K562 (cell line): ENCODE measurements around the gene ACADVL. TPM values are rescaled to one million over a fixed set of nuclear protein-coding genes. Genes with fewer than 3 reads are reported as not detected.

Experiments
- BCLAF1 ChIP-seq, 2 experiments: fragments of 450-650 bp in 1 of 2; IDR thresholded peaks; 2 replicates each; pipeline ENCODE4 v1.6.1; 2011 to 2017; ENCODE audit warnings: low read depth in 2 of 2, antibody characterized with exemption in 1 of 2, borderline replicate concordance in 1 of 2, low read length in 1 of 2, mild to moderate bottlenecking in 1 of 2, mixed read lengths in 1 of 2; ENCODE audit not compliant: control insufficient read depth in 1 of 2
- CBFB ChIP-seq: sonication (generic); formaldehyde crosslinking; IDR thresholded peaks from 2 replicates; pipeline ENCODE4 v1.4.0; 2020; ENCODE audit warnings: mild to moderate bottlenecking, missing genetic modification reagents
- CCNT2 ChIP-seq: IDR thresholded peaks from 2 replicates; pipeline ENCODE4 v1.6.1; 2011; ENCODE audit warnings: borderline replicate concordance, low read depth, mild to moderate bottlenecking, moderate library complexity, mixed read lengths, low read length; ENCODE audit not compliant: insufficient read length; ENCODE audit errors: extremely low read depth
- CHCHD3 ChIP-seq: fragments of 250-450 bp; sonication (Bioruptor Pico); IDR thresholded peaks from 2 replicates; pipeline ENCODE4 v2.1.2; 2022; ENCODE audit warnings: mild to moderate bottlenecking
- DIDO1 ChIP-seq: fragments of 450-650 bp; IDR thresholded peaks from 2 replicates; pipeline ENCODE4 v1.6.1; 2016; ENCODE audit warnings: low read depth, missing biosample characterization, missing genetic modification characterization
- NFE2 ChIP-seq: IDR thresholded peaks from 2 replicates; pipeline ENCODE4 v1.6.1; 2014; ENCODE audit warnings: antibody characterized with exemption, low read depth
- PML ChIP-seq: IDR thresholded peaks from 2 replicates; pipeline ENCODE4 v1.6.1; 2012; ENCODE audit warnings: low read length, inconsistent platforms
- SREBF1 ChIP-seq: fragments of 150-350 bp; IDR thresholded peaks from 2 replicates; pipeline ENCODE4 v1.6.1; 2014; ENCODE audit warnings: antibody characterized with exemption, low read depth, low read length, borderline replicate concordance
- THRAP3 ChIP-seq: fragments of 450-650 bp; IDR thresholded peaks from 2 replicates; pipeline ENCODE4 v1.6.1; 2016; ENCODE audit warnings: mild to moderate bottlenecking, inconsistent platforms, borderline replicate concordance
- YY1 ChIP-seq, 3 experiments: IDR thresholded peaks; 2 replicates each; pipeline ENCODE4 v1.6.1; 2011; ENCODE audit warnings: low read length in 2 of 3, mild to moderate bottlenecking in 2 of 3, moderate library complexity in 2 of 3, borderline replicate concordance in 1 of 3, control low read depth in 1 of 3, low read depth in 1 of 3; ENCODE audit not compliant: insufficient read depth in 3 of 3, insufficient replicate concordance in 2 of 3, control insufficient read depth in 1 of 3, insufficient read length in 1 of 3; ENCODE audit errors: extremely low read depth in 1 of 3
- ZBTB1 ChIP-seq: sonication (generic); formaldehyde crosslinking; IDR thresholded peaks from 2 replicates; pipeline ENCODE4 v1.8.1; 2023; ENCODE audit warnings: missing genetic modification reagents, low read depth, mild to moderate bottlenecking, borderline replicate concordance
- ZBTB17 ChIP-seq: fragments of 450-650 bp; formaldehyde crosslinking; IDR thresholded peaks from 2 replicates; pipeline ENCODE4 v1.4.0; 2020; ENCODE audit warnings: mild to moderate bottlenecking
- ZNF140 ChIP-seq: fragments of 250-450 bp; sonication (Bioruptor Pico); IDR thresholded peaks from 2 replicates; pipeline ENCODE4 v1.8.0; 2021; ENCODE audit warnings: moderate library complexity, mild to moderate bottlenecking, inconsistent platforms
- polyA plus RNA-seq, 8 experiments: library from polyadenylated mRNA; depleted of rRNA in 4 of 8; stranded (reverse) in 5 of 8; unstranded in 3 of 8; fragments of >200 nt; fragmentation: Nextera tagmentation in 2 of 8; fragmentation: Illumina TruSeq in 1 of 8; extraction: Ambion mirVana in 2 of 8; extraction: Trizol in 1 of 8; gene quantifications; 2 replicates each; pipeline versions ENCODE4 v1.2.1 to v1.2.3, GENCODE V29; 2011 to 2014; ENCODE audit warnings: inconsistent platforms in 1 of 8, missing spikeins in 1 of 8
- total RNA-seq, 7 experiments: library from RNA; depleted of rRNA in 6 of 7; stranded (reverse); fragments of >200 nt in 6 of 7; fragmentation: Illumina TruSeq in 2 of 7; extraction: Trizol in 2 of 7; gene quantifications; 2 replicates each; pipeline versions ENCODE4 v1.2.1 to v1.2.3, GENCODE V29; 2011 to 2021; ENCODE audit warnings: low replicate concordance in 1 of 7
- TF ChIP-seq, protein P1 (sequence below): fragments of 450-650 bp; IDR thresholded peaks from 2 replicates; pipeline ENCODE4 v1.6.1; 2016; ENCODE audit warnings: borderline replicate concordance
- TF ChIP-seq, protein P2 (sequence below): fragments of 250-450 bp; sonication (Bioruptor Pico); IDR thresholded peaks from 2 replicates; pipeline ENCODE4 v1.5.0; 2020; ENCODE audit warnings: mild to moderate bottlenecking, borderline replicate concordance
- TF ChIP-seq, protein P3 (sequence below), 2 experiments: fragments of 450-650 bp; conservative IDR thresholded peaks; 2 replicates each; pipeline ENCODE4 v1.6.1; 2017; ENCODE audit warnings: mild to moderate bottlenecking in 2 of 2, moderate library complexity in 2 of 2

ACADVL gene
- total and polyA plus RNA-seq, 9 of the 15 experiments (the other 6 are each of a cell fraction or from before 2014, with no cell fraction given): 25.5 to 449 (median 214) TPM

- TF ChIP-seq BCLAF1 (IDR thresholded peaks at IDR 0.05; ENCODE audit: borderline replicate concordance in 1 of 2, control insufficient read depth in 1 of 2, low read depth in 2 of 2, low read length in 1 of 2): no peak
- no peak for TF ChIP-seq ZBTB1 (CRISPR knock-in tag)
- TF ChIP-seq SREBF1: peak; percentile 88; the same call in 1 of the 2 replicates
- TF ChIP-seq THRAP3: peak; percentile 85; the same call in 1 of the 2 replicates
- peak; percentile 85 for TF ChIP-seq ZBTB17 (CRISPR knock-in tag)
- TF ChIP-seq, protein P1, sequence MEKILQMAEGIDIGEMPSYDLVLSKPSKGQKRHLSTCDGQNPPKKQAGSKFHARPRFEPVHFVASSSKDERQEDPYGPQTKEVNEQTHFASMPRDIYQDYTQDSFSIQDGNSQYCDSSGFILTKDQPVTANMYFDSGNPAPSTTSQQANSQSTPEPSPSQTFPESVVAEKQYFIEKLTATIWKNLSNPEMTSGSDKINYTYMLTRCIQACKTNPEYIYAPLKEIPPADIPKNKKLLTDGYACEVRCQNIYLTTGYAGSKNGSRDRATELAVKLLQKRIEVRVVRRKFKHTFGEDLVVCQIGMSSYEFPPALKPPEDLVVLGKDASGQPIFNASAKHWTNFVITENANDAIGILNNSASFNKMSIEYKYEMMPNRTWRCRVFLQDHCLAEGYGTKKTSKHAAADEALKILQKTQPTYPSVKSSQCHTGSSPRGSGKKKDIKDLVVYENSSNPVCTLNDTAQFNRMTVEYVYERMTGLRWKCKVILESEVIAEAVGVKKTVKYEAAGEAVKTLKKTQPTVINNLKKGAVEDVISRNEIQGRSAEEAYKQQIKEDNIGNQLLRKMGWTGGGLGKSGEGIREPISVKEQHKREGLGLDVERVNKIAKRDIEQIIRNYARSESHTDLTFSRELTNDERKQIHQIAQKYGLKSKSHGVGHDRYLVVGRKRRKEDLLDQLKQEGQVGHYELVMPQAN: peak; percentile 86
- TF ChIP-seq PML: peak; percentile 56; the same call in 1 of the 2 replicates
- no peak for TF ChIP-seq CBFB (CRISPR knock-in tag)
- TF ChIP-seq ZNF140 (CRISPR knock-in tag): no peak
- TF ChIP-seq, protein P2, sequence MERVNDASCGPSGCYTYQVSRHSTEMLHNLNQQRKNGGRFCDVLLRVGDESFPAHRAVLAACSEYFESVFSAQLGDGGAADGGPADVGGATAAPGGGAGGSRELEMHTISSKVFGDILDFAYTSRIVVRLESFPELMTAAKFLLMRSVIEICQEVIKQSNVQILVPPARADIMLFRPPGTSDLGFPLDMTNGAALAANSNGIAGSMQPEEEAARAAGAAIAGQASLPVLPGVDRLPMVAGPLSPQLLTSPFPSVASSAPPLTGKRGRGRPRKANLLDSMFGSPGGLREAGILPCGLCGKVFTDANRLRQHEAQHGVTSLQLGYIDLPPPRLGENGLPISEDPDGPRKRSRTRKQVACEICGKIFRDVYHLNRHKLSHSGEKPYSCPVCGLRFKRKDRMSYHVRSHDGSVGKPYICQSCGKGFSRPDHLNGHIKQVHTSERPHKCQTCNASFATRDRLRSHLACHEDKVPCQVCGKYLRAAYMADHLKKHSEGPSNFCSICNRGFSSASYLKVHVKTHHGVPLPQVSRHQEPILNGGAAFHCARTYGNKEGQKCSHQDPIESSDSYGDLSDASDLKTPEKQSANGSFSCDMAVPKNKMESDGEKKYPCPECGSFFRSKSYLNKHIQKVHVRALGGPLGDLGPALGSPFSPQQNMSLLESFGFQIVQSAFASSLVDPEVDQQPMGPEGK: 0 out of 2 replicates have a peak, but pooled peaks have one; percentile 46
- TF ChIP-seq, protein P3, sequence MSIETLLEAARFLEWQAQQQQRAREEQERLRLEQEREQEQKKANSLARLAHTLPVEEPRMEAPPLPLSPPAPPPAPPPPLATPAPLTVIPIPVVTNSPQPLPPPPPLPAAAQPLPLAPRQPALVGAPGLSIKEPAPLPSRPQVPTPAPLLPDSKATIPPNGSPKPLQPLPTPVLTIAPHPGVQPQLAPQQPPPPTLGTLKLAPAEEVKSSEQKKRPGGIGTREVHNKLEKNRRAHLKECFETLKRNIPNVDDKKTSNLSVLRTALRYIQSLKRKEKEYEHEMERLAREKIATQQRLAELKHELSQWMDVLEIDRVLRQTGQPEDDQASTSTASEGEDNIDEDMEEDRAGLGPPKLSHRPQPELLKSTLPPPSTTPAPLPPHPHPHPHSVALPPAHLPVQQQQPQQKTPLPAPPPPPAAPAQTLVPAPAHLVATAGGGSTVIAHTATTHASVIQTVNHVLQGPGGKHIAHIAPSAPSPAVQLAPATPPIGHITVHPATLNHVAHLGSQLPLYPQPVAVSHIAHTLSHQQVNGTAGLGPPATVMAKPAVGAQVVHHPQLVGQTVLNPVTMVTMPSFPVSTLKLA (conservative IDR thresholded peaks at IDR 0.05): peak; percentile 89 to 94
- peak; percentile 86 for TF ChIP-seq CCNT2
- TF ChIP-seq DIDO1 (tag): peak; percentile 58; the same call in 1 of the 2 replicates
- TF ChIP-seq CHCHD3 (CRISPR knock-in tag): 0 out of 2 replicates have a peak, but pooled peaks have one; percentile 68
- no peak for TF ChIP-seq NFE2
- peak in 1 of 3 experiments; percentile 66 for TF ChIP-seq YY1 (IDR thresholded peaks at IDR 0.05; ENCODE audit: borderline replicate concordance in 1 of 3, control insufficient read depth in 1 of 3, extremely low read depth in 1 of 3, insufficient read depth in 3 of 3, insufficient read length in 1 of 3, insufficient replicate concordance in 2 of 3, low read depth in 1 of 3, low read length in 2 of 3)
Observed at GRCh38 chr17:7234083-7234951, 14.6 kb downstream of the ACADVL start, which contains the start of gene DVL2 (continued).
